Islet of Langerhans (tissue), 1 donor: Measurements from ENCODE around the gene PRKCH.

Source experiments
- FAIRE-seq: peaks from one replicate; lab custom pipeline; 2011; peaks lifted over from hg19 to GRCh38; lab: Jason Lieb, UNC

PRKCH gene

GRCh38 chr14:61430066-61430757 is 108.8 kb downstream of the PRKCH start:
- peak; percentile 92 for FAIRE-seq

- no peak for FAIRE-seq
Measured at GRCh38 chr14:61433169-61433568, 111.8 kb downstream of the PRKCH start.

GRCh38 chr14:61433828-61434227 is 112.4 kb downstream of the PRKCH start:
- no peak for FAIRE-seq

GRCh38 chr14:61434311-61434710 is 112.9 kb downstream of the PRKCH start:
- FAIRE-seq, result no peak

GRCh38 chr14:61435563-61436337 is 114.4 kb downstream of the PRKCH start:
- FAIRE-seq, result no peak

GRCh38 chr14:61437381-61437780 is 116.0 kb downstream of the PRKCH start:
- peak; percentile 49 for FAIRE-seq

GRCh38 chr14:61438036-61438435 is 116.7 kb downstream of the PRKCH start:
- no peak for FAIRE-seq

GRCh38 chr14:61438497-61438859 is 117.1 kb downstream of the PRKCH start:
- FAIRE-seq, result no peak

GRCh38 chr14:61438860-61439765 is 117.7 kb downstream of the PRKCH start:
- no peak for FAIRE-seq

- no peak for FAIRE-seq
Measured at GRCh38 chr14:61439779-61440418, 118.5 kb downstream of the PRKCH start.

- no peak for FAIRE-seq
Measured at GRCh38 chr14:61443481-61443880, 122.1 kb downstream of the PRKCH start.

GRCh38 chr14:61444215-61444768 is 122.9 kb downstream of the PRKCH start:
- FAIRE-seq, result no peak

- no peak for FAIRE-seq
Measured at GRCh38 chr14:61451491-61451890, 130.1 kb downstream of the PRKCH start.

- FAIRE-seq, result no peak
Measured at GRCh38 chr14:61451891-61452400, 130.6 kb downstream of the PRKCH start.

- no peak for FAIRE-seq
Measured at GRCh38 chr14:61452452-61452851, 131.1 kb downstream of the PRKCH start.

GRCh38 chr14:61453103-61453767 is 131.9 kb downstream of the PRKCH start:
- no peak for FAIRE-seq

GRCh38 chr14:61454545-61454944 is 133.2 kb downstream of the PRKCH start:
- FAIRE-seq, result peak; percentile 41

GRCh38 chr14:61455351-61455750 is 134.0 kb downstream of the PRKCH start:
- no peak for FAIRE-seq

GRCh38 chr14:61456720-61457119 is 135.3 kb downstream of the PRKCH start:
- FAIRE-seq, result no peak

GRCh38 chr14:61458766-61459165 is 137.4 kb downstream of the PRKCH start:
- no peak for FAIRE-seq

GRCh38 chr14:61459229-61459628 is 137.8 kb downstream of the PRKCH start:
- no peak for FAIRE-seq
